ENCODE results near the gene KAZALD1.

KAZALD1 gene

GRCh38 chr10:101047961-101048892 is 13.6 kb upstream of the KAZALD1 start:
- DNase-seq: no peak

- DNase-seq: no peak
Observed at GRCh38 chr10:101050208-101051069, 11.3 kb upstream of the KAZALD1 start.

GRCh38 chr10:101052285-101052684 is 9.5 kb upstream of the KAZALD1 start:
- no peak for DNase-seq

GRCh38 chr10:101053516-101053915 is 8.3 kb upstream of the KAZALD1 start:
- DNase-seq: no peak

GRCh38 chr10:101054351-101054750 is 7.4 kb upstream of the KAZALD1 start:
- no peak for DNase-seq

GRCh38 chr10:101054876-101055275 is 6.9 kb upstream of the KAZALD1 start:
- DNase-seq: no peak

GRCh38 chr10:101055411-101055810 is 6.4 kb upstream of the KAZALD1 start:
- DNase-seq: no peak

GRCh38 chr10:101056365-101057151 is 5.2 kb upstream of the KAZALD1 start:
- DNase-seq: no peak

- DNase-seq: peak; percentile 84
Observed at GRCh38 chr10:101060036-101060950, 1.5 kb upstream of the KAZALD1 start.

GRCh38 chr10:101060951-101061623 is 702 bp upstream of the KAZALD1 start:
- DNase-seq: peak; percentile 79

- no peak for DNase-seq
Observed at GRCh38 chr10:101062232-101063049, 652 bp downstream of the KAZALD1 start.

GRCh38 chr10:101063050-101063525 is 1.3 kb downstream of the KAZALD1 start:
- DNase-seq: no peak

GRCh38 chr10:101063548-101064414 is 2.0 kb downstream of the KAZALD1 start:
- no peak for DNase-seq

- no peak for DNase-seq
Observed at GRCh38 chr10:101064415-101065030, 2.7 kb downstream of the KAZALD1 start.

- DNase-seq: peak; percentile 37
Observed at GRCh38 chr10:101065481-101066145, 3.8 kb downstream of the KAZALD1 start.

- DNase-seq: no peak
Observed at GRCh38 chr10:101066146-101066895, 4.5 kb downstream of the KAZALD1 start.

GRCh38 chr10:101066896-101067355 is 5.1 kb downstream of the KAZALD1 start:
- no peak for DNase-seq
